GM18511 (cell line): ENCODE measurements around the gene CA5A.

Experiments used
- ATAC-seq: cut with Tn5 transposase; IDR thresholded peaks from one replicate; pipeline ENCODE4 v1.9.1; 2021; ENCODE audit warnings: mild to moderate bottlenecking, moderate library complexity; ENCODE audit not compliant: unreplicated experiment

Gene CA5A

GRCh38 chr16:87841340-87842208 is 94.8 kb downstream of the CA5A start:
- ATAC-seq, result no peak

GRCh38 chr16:87840271-87840978 is 95.9 kb downstream of the CA5A start:
- ATAC-seq, result no peak

GRCh38 chr16:87839542-87840270 is 96.6 kb downstream of the CA5A start:
- ATAC-seq, result no peak

- ATAC-seq, result no peak
These were observed 97.4 kb downstream of the CA5A start for GRCh38 chr16:87838643-87839541.
